HG02870 (cell line): Measurements from ENCODE around the gene ADAMTS16.

ENCODE experiments used
- ATAC-seq: cut with Tn5 transposase; IDR thresholded peaks from one replicate; pipeline ENCODE4 v1.9.1; 2021; ENCODE audit warnings: mild to moderate bottlenecking, moderate library complexity; ENCODE audit not compliant: unreplicated experiment

Gene ADAMTS16

DNA sequence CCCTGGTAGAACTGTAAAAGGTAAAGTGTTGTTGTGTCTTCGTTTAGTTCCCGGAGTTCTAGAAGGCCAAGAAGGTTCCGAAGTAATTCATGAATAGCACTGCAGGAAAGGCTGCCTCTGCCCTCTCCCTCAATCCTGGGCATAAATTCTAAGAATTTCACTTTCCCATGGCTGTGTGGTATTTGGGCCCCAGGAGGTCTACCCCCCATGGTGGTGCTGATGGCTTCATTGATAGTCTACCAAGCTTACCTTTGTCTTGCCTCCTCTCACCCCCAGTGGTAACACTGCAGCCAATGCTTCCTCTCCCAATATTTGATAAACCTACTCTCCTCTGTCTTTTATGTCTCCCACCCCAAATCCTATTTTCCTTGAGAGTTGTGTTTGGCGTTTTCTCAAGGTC, 39.5 kb downstream of the ADAMTS16 start:
- no peak for ATAC-seq

DNA sequence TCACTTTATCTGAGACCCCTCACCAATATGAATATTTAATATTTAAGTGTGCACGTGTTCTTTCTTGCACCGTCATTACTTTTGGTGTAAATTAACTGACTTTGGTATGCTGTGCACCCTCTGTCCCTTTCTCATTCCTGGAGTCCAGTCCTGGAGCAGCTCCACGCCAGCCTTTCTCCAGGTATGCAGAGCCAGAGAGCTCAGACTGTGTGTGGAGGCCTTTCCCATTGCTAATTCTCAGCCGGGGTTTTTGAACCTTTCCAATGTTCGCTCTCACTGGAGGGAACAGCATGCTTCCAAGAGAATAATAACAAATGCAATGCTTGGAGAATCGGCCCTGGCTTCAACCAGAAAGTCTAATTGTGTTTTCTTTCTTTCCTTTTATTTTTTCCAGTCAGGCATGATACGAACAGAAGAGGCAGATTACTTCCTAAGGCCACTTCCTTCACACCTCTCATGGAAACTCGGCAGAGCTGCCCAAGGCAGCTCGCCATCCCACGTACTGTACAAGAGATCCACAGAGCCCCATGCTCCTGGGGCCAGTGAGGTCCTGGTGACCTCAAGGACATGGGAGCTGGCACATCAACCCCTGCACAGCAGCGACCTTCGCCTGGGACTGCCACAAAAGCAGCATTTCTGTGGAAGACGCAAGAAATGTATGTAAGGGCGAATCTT, 41.7 kb downstream of the ADAMTS16 start:
- ATAC-seq: no peak

DNA sequence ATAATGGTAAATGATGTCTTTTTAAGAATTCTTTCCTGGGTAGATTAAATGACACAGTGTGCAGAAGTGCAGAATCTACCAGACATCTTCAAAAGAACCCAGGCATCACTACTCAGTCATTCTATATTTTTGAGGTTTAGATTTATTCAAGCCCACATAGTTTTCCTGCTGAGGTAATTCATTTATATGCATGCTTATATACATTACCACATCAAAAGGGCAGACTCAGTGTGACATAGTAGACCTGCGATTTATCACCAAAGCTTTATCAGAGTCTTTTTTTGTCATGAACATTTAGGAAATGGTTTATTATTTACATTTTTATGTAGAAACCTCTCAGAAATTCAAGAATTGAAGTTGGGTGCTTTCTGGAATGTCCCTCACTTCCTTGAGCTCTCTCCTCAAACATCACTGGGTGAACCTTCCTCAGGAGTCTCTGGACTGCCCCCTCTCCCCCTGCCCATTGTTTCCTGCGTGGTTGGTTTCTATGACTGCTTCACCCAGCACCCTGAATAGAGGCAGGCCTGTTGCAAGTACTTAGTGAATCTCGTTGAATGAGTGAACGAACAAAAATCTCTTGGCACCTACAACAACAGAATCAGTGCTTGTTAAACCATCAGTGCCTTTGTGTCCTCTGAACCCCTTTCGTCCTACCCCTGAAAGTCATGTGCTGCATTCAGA, 42.5 kb downstream of the ADAMTS16 start:
- no peak for ATAC-seq

DNA sequence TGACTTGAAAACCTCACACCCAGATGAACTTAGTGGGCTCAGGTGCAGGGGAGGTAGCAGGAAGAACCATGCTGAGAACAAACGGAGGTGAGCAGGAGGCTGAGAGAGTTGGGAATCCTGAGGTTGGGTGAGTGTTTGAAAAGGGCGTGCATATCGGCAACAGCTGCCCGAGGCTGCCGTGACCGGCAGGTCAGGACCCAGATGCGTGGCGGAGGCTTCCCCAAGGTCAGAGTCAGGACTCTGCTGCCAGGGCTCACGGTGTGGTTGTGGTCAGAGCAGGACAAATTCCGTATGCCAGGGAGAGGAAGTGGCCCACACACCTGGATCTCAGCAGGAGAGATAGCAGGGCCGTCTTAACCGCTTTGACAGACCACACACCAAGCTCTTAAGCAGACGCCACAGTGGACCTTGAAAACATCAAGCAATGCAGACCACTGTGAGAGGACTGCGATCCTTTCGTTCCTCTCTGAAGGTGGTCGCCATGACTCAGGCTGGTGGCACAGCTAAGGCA, 43.1 kb downstream of the ADAMTS16 start:
- no peak for ATAC-seq

DNA sequence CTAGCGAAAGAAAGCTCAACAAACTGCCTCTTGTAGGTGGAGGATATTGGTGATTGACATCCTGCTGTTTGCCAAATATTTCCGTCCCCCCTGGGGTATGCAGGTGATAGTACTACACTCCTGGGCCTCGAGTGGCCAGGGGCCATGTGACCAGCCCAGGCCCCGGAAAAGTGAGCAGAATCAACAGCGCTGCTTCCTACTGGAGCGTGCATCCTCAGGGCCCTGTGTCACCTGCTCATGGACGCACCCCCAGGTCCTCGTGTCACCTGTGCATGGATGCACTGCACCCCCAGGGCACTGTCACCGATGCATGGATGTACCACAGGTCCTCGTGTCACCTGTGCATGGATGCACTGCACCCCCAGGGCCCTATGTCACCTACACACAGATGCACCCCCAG, 43.8 kb downstream of the ADAMTS16 start:
- no peak for ATAC-seq

DNA sequence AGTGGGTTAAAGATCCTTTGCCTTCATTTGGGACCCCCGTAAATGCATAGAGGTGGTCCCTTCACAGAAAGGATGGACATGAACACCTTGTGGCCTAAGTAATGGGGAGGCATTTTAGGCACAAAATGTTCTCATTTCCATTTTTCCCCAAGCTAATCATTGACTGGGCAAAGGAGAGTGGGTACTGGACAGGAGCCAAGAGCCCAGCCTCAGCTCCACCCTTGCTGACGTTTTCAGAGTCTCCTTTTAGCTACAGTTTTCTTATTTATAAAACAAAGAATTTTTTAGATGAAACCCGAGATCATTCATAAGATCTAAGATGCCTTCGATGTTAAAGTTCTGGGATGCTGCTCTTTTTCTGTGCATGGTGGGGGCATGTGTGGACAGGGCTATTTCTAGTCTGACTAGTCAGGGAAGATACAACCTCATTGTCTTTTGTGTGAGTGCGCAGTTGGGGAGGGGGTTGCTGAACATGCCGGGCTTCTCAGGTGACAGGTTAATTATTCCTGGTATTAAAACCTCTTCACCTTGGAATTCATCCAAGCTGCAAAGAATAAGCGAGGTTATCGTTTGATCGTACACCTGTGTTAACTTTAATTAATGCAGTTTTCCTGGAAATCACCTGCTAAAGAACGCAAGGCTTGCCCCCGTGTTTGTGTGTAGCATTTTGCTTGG, 48.4 kb downstream of the ADAMTS16 start:
- no peak for ATAC-seq

DNA sequence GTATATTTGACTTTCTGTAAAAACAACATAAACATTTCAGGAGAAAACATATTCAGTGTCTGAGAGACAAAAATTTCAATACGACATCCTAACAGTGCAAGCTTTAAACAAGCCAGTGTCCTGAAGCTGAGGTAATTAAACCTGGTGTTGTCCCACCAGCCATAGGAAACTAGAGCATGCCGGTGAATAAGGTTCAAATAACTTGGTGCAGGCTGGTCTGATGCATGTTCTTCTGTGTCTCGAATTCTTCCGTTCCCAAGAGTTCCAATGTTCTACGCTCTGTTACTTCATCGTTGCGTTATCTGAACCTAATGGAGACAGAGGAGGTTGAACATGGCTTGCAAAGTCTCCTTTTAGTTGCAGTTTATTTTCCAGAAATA, 48.9 kb downstream of the ADAMTS16 start:
- no peak for ATAC-seq

DNA sequence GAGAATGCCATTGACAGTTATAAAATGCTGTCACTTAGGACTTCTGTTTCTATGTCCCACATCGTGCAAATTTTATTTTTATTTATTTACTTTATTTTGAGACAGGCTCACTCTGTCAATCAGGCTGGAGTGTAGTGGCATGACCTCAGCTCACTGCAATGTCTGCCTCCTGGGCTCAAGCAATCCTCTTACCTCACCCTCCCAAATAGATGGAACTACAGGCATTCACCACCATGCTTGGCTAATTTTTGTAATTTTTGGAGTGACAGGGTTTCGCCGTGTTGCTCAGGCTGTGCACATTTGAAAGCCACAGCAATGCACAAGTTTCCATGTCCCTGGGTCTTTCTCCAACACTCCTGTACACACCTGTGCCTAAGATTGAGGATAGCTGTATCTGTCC, 51.8 kb downstream of the ADAMTS16 start:
- ATAC-seq: no peak

DNA sequence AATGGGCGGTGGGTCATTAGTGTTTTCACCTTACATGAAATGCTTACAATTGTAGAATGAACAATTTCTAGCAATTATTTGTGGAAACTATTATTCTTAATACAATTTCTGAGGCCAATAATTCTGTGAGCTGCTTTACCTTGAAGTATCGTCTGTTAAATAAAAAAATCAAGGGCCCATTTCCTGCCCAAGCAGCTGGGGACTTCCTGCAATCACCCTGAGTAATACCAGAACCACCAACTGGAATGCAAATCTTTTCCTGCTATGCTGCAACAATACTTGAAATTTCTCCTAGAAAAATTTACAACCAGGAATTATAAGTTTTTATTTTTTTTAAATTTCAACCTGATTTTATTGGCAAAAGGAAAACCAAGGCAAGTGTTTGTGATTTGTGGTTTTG, 52.6 kb downstream of the ADAMTS16 start:
- no peak for ATAC-seq

DNA sequence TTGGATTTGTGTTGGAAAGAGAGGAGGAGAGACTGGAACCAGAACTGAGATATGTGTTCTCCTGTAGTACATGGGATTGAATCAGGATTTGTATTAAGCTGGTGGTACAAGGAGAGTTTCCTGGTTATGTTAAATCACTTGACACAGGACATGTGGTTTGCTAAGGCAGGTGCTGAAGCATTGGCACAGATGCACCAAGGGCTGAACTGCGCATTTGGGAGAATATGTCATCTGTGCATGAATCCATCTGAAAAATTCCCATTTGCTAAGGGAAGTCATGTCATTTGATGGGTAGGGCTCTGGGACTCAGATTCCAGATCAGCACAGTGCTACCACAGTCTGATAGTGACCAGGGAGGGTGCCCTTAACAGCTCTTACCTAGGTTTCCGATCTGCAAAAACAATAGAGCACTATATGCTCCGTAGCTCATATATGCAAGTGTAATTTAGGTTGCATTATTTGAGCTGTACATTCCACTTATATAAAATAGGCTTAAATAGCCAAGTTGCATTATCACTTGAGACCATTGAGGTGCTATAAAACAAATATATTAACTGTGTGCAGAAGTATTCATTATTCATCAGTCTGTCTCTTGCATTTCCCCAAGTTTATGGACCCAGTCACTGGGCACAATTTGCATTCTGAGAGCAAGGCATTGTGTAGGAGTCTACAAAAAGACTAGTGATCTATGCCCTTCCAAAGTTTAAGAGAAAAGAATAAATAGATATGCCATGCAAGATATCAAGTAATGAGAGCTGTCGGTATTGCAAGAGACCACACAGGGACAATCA, 55.2 kb downstream of the ADAMTS16 start:
- ATAC-seq: no peak

DNA sequence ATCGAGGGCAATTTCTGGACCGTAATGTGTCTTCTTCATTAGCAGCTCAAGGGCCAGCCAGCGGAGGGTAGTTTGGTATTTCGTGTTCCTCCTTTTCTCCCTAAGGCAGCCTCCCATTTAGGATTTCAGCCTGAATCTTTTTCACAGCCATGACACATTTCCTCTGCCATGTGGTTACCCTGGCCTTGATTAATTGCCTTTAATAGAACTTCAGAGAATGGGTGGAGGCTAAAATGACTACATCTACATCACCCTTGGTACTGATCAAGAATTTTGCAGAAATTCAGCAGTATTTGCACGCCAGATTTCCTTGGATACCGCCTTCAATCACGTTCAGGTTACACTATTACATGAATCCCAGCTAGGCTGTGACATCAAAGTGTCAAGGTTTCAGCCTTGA, 58.0 kb downstream of the ADAMTS16 start:
- no peak for ATAC-seq

DNA sequence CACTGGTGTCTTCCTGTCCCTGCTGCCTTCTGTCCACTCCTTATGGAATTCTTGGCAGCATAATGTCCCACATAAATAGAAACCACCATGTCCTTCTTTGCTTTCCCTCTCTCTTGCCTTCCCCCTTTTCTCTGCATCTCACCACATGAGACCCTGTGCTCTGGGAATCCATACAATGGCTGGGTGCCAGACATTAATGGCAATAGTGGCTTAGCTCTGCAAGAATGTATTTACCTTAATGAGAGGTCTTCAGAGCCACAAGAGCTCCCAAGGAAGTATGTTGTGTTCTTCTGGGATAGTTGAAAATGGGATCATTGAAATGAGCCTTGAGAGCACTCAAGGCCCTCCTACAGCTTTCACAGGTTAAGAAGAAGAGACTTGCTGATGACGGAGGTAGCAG, 58.7 kb downstream of the ADAMTS16 start:
- ATAC-seq: no peak

DNA sequence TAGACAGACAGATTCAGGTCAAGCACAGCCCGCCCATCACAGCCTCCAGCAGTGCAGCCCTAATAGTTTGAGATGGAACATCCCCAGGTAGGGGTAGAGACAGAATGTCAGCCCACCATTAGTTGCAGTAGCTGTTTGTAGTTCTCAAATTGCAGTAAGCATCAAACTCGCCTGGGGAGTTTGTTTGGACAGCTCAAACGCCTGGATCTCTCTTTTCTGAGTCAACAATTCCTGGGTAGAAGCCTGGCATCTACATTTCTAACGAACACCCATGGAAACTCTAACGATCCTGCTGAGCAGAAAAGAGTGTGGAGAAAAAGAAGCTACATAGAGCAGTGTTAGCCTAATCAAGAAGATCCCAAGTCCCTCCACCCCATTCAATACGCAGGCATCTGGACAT, 59.4 kb downstream of the ADAMTS16 start:
- no peak for ATAC-seq

DNA sequence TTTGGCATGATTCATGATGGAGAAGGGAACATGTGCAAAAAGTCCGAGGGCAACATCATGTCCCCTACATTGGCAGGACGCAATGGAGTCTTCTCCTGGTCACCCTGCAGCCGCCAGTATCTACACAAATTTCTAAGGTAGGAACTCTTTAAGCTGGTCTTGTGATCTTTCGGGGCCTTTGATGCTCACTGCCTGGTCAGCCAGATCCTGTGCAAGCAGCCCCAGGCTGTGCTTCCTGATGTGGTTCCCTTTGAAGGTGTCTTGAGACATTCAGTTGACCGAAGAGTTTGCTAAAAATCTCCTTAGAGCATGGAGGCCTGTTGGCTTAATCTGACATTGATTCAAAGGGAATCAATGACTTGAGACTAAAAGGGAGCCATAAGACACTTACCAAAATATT, 60.0 kb downstream of the ADAMTS16 start:
- no peak for ATAC-seq

DNA sequence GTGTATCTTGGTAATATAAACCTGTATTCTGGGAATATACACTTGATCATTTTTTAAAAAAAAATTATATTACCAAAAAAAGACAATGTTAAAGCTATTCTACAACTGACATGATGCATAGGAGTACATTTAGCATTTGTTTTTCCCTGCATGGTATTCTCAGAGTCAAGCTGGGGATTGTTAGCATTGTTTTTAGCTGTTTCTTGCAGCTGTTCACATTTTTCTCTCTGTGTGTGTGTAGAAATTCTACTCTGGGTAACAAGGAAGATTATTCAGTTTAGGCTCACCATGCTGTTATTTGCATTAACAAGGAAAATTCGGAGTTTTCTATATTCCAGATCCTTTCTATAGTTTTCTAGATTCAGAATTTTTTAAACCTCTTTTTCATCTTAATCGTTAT, 62.2 kb downstream of the ADAMTS16 start:
- ATAC-seq: no peak

DNA sequence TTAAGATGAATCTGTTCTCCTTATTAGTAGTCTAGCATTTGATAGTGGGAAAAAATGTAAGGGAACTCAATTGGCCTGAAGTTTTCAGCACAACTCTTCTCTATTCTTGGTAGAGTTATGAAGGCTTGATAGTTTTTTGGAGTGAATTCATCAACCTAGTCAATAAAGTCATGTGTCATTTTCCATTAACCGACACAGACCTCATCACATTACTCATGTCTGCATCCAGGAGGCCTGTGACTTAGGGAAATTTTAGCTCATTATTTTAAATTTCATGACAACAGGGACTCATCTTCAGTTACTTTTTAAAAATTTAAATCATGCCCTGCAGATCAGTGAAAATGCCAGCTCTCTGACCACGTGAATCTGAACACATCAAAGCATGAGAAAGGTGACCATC, 63.3 kb downstream of the ADAMTS16 start:
- ATAC-seq: no peak

DNA sequence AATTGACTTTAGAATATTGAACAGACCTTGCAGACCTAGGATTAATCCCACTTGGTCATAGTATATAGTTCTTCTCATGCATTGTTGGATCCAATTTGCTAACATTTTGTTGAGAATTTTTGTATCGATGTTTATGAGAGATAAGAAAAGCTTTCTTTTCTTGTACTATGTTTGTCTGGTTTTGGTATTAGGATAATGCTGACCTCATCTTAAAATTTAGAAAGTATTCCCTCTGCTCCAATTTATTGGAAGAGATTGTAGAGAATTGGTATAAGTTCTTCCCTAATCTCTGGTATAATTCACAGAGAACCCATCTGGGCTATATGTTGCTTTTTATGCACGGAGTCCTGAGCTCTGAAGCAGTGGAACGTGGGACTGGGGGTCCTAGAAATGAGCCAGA, 67.7 kb downstream of the ADAMTS16 start:
- ATAC-seq: no peak

DNA sequence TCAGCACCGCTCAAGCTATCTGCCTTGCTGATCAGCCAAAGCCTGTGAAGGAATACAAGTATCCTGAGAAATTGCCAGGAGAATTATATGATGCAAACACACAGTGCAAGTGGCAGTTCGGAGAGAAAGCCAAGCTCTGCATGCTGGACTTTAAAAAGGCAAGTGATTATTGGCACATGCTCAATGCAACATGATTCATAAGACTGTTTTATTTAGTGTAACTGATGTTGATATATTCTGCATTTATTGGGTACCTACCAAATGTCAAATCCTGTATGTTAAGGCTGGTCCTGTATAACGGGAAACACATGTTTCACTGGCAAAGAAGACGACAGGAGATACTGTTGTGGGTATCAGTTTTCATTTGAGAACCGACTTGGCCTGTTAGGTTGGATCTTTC, 69.0 kb downstream of the ADAMTS16 start:
- no peak for ATAC-seq

DNA sequence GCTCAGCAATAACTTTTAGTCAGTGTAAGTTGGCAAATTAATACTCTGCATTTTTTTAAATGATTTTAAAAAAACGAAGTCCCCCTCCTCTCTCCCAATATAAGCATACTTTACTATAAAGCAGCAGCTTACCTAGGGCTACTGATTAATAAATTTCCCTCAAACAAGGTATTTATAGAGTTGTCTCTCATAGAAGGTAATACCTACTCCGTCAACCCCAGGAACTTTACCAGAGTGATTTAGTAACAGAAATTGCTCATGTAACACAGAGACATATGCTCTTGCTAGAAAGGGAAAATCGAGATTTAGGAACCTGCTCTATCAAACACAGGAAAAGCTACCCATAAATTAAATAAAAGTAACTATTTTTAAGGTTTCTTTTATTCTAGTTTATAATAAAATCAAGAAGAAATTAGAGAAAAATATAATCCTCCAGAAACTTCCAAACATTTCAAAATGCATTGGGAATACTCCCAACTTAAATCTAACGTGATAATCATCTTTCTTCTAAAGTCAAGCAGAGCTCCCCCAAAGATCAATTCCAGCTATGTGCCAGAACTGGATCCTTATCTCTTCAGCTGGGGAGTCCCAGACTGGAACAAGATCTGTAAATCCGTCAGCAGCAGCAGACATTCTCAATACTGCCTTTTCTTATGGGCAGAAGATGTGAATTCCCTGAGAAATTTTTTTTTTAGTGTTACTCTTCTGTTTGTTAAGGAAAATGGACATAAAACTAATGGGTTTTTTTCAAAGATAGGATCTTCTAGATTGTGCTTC, 69.6 kb downstream of the ADAMTS16 start:
- no peak for ATAC-seq

DNA sequence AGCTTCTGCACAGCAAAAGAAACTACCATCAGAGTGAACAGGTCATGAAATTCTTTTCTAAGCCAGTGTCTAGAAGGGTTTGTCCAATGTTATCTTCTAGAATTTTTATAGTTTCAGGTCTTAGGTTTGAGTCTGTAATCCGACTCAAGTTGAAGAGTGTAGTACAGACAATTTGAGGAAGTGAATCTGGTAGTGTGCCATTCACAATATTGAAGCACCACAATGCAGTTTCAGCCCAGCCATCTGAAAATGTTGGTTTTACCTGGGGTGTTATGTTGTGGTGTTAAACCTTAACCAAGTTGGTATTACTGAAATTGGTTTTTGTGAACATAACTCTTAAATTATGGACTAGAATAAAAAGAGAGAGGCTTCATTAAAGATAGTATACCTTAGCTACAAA, 77.2 kb downstream of the ADAMTS16 start:
- peak; percentile 92 for ATAC-seq

DNA sequence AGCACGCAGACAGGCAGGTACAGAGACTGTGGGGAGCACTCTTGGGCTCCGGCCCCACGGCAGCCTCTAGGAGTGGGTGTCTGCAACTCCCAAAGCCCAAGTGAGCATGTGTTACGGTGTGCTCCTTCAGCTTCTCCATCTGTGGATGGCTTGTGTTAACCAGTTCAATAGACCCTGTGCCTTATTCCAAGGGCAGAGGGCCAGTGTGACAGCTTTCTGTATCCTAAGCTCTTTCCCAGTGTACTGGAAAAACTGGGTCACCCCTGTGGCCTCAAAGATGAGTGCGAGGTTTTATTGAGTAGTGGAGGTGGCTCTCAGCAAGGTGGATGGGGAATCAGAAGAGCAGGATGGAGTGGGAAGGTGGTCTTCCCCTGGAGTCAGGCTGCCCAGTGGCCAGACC, 78.3 kb downstream of the ADAMTS16 start:
- ATAC-seq: no peak
